SK-N-SH treated with all-trans-retinoic acid at 6 μM for 48 hours (cell line): ENCODE measurements around the gene OSBPL9.

Source experiments
- ATAC-seq: fragments of 200-7000 bp; cut with Tn5 transposase; 3 replicates; pipeline ENCODE4 v1.9.1; 2020; ENCODE audit warnings: mild to moderate bottlenecking, moderate library complexity
- ARNTL ChIP-seq: fragments of 450-650 bp; formaldehyde crosslinking; IDR thresholded peaks from 2 replicates; pipeline ENCODE4 v1.5.0; 2020; ENCODE audit warnings: low read depth, mild to moderate bottlenecking, moderate library complexity, borderline replicate concordance
- BACH2 ChIP-seq: fragments of 250-450 bp; sonication (Bioruptor Pico); IDR thresholded peaks from 2 replicates; pipeline ENCODE4 v1.9.0; 2021; ENCODE audit warnings: mild to moderate bottlenecking, borderline replicate concordance
- CSRNP3 ChIP-seq: fragments of 250-450 bp; sonication (Bioruptor Pico); IDR thresholded peaks from 2 replicates; pipeline ENCODE4 v1.5.1; 2021; ENCODE audit warnings: mild to moderate bottlenecking, moderate library complexity
- ESRRG ChIP-seq: fragments of 250-450 bp; sonication (Bioruptor Pico); IDR thresholded peaks from 2 replicates; pipeline ENCODE4 v1.6.1; 2021; ENCODE audit warnings: mild to moderate bottlenecking
- GLIS3 ChIP-seq: fragments of 250-450 bp; sonication (Bioruptor Pico); IDR thresholded peaks from 2 replicates; pipeline ENCODE4 v1.5.0; 2020; ENCODE audit warnings: mild to moderate bottlenecking, moderate library complexity
- OSR1 ChIP-seq: fragments of 250-450 bp; sonication (Bioruptor Pico); IDR thresholded peaks from 2 replicates; pipeline ENCODE4 v1.8.0; 2022; ENCODE audit warnings: moderate library complexity, mild to moderate bottlenecking, inconsistent platforms
- POU6F1 ChIP-seq: fragments of 250-450 bp; sonication (Bioruptor Pico); IDR thresholded peaks from 2 replicates; pipeline ENCODE4 v1.8.0; 2021; ENCODE audit warnings: low read depth, mild to moderate bottlenecking, moderate library complexity, borderline replicate concordance
- PPARA ChIP-seq: fragments of 250-450 bp; sonication (Bioruptor Pico); IDR thresholded peaks from 2 replicates; pipeline ENCODE4 v1.5.0; 2020; ENCODE audit warnings: mild to moderate bottlenecking, borderline replicate concordance
- RARB ChIP-seq: fragments of 250-450 bp; sonication (Bioruptor Pico); IDR thresholded peaks from 2 replicates; pipeline ENCODE4 v1.8.0; 2021; ENCODE audit warnings: mild to moderate bottlenecking, moderate library complexity
- SNAI2 ChIP-seq: fragments of 250-450 bp; sonication (Bioruptor Pico); IDR thresholded peaks from 2 replicates; pipeline ENCODE4 v1.5.0; 2020; ENCODE audit warnings: mild to moderate bottlenecking, moderate library complexity
- TOX ChIP-seq: fragments of 250-450 bp; sonication (Bioruptor Pico); IDR thresholded peaks from 2 replicates; pipeline ENCODE4 v1.8.0; 2021; ENCODE audit warnings: mild to moderate bottlenecking, moderate library complexity, borderline replicate concordance
- TSHZ2 ChIP-seq: fragments of 250-450 bp; sonication (Bioruptor Pico); IDR thresholded peaks from 2 replicates; pipeline ENCODE4 v1.5.0; 2020; ENCODE audit warnings: mild to moderate bottlenecking, moderate library complexity
- ZC3H10 ChIP-seq: fragments of 250-450 bp; sonication (Bioruptor Pico); IDR thresholded peaks from 2 replicates; pipeline ENCODE4 v1.5.1; 2021; ENCODE audit warnings: mild to moderate bottlenecking, moderate library complexity
- ZFP30 ChIP-seq: fragments of 450-650 bp; formaldehyde crosslinking; IDR thresholded peaks from 2 replicates; pipeline ENCODE4 v1.5.0; 2022; ENCODE audit warnings: mild to moderate bottlenecking, moderate library complexity
- ZNF70 ChIP-seq: fragments of 450-650 bp; formaldehyde crosslinking; IDR thresholded peaks from 2 replicates; pipeline ENCODE4 v1.5.0; 2020; ENCODE audit warnings: mild to moderate bottlenecking, moderate library complexity
- ZNF8 ChIP-seq: fragments of 450-650 bp; formaldehyde crosslinking; IDR thresholded peaks from 2 replicates; pipeline ENCODE4 v1.5.0; 2020; ENCODE audit warnings: mild to moderate bottlenecking, moderate library complexity
- TF ChIP-seq, protein P1 (sequence below): fragments of 250-450 bp; sonication (Bioruptor Pico); IDR thresholded peaks from 2 replicates; pipeline ENCODE4 v1.5.1; 2020; ENCODE audit warnings: low read depth, mild to moderate bottlenecking, moderate library complexity

OSBPL9 gene

GRCh38 chr1:51780927-51781326 lies 164.0 kb downstream of the OSBPL9 start:
- no peak for TF ChIP-seq ESRRG (CRISPR knock-in tag)
- TF ChIP-seq CSRNP3 (CRISPR knock-in tag): no peak
- TF ChIP-seq TSHZ2: no peak
- no peak for TF ChIP-seq PPARA (CRISPR knock-in tag)
- TF ChIP-seq TOX (CRISPR knock-in tag): no peak
- no peak for TF ChIP-seq RARB (CRISPR knock-in tag)
- no peak for TF ChIP-seq POU6F1 (CRISPR knock-in tag)
- TF ChIP-seq ZFP30 (CRISPR knock-in tag): no peak
- TF ChIP-seq ZNF70 (CRISPR knock-in tag): no peak
- TF ChIP-seq, protein P1, sequence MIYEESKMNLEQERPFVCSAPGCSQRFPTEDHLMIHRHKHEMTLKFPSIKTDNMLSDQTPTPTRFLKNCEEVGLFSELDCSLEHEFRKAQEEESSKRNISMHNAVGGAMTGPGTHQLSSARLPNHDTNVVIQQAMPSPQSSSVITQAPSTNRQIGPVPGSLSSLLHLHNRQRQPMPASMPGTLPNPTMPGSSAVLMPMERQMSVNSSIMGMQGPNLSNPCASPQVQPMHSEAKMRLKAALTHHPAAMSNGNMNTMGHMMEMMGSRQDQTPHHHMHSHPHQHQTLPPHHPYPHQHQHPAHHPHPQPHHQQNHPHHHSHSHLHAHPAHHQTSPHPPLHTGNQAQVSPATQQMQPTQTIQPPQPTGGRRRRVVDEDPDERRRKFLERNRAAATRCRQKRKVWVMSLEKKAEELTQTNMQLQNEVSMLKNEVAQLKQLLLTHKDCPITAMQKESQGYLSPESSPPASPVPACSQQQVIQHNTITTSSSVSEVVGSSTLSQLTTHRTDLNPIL (CRISPR knock-in tag): no peak
- no peak for TF ChIP-seq ARNTL (CRISPR knock-in tag)
- TF ChIP-seq GLIS3 (CRISPR knock-in tag): no peak
- TF ChIP-seq ZC3H10 (CRISPR knock-in tag): no peak
- TF ChIP-seq ZNF8 (CRISPR knock-in tag): no peak
- no peak for TF ChIP-seq BACH2
- TF ChIP-seq, all 23 proteins: peak for 0
- no peak for ATAC-seq

GRCh38 chr1:51784997-51785421 lies 168.1 kb downstream of the OSBPL9 start:
- no peak; the same call in 2 of the 3 replicates for ATAC-seq
- no peak for TF ChIP-seq TSHZ2
- TF ChIP-seq, all 23 proteins: peak for 0

DNA sequence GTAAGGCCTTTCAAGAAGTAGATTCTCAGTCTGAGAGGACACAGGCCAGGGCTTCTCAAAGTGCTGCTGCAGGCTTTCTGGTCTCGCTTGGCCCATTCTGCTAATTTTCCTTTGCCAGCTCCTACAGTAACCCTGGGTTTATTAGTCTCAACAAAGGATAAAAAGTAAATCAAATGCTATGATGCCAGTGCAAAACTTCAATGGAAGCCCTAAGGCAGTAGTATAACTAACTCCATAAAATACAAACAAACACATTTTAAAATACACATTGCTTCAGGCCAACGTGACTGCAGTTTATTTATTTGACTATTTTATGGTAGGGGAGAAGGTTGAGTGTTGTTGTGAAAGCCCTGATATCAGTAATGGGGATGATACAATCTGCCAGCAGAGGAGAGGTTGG lies 172.0 kb downstream of the OSBPL9 start:
- ATAC-seq: no peak
- TF ChIP-seq RARB (CRISPR knock-in tag): no peak
- no peak for TF ChIP-seq POU6F1 (CRISPR knock-in tag)
- no peak for TF ChIP-seq CSRNP3 (CRISPR knock-in tag)
- TF ChIP-seq OSR1 (CRISPR knock-in tag): no peak
- no peak for TF ChIP-seq ZNF8 (CRISPR knock-in tag)
- TF ChIP-seq ZNF70 (CRISPR knock-in tag): no peak
- TF ChIP-seq ESRRG (CRISPR knock-in tag): no peak
- TF ChIP-seq SNAI2 (CRISPR knock-in tag): no peak
- TF ChIP-seq ARNTL (CRISPR knock-in tag): no peak
- no peak for TF ChIP-seq ZFP30 (CRISPR knock-in tag)
